Esophagus muscularis mucosa (tissue), 4 donors: Measurements from ENCODE around the gene RPLP1. TPM values are rescaled to one million over a fixed set of nuclear protein-coding genes. Genes with fewer than 3 reads are reported as not detected.
A peak's percentile ranks its signal among the peaks of the same experiment; 100 is the strongest.

Source experiments
- DNase-seq: peaks from one replicate; pipeline ENCODE4 v3.0.0-alpha.2; 2017; ENCODE audit errors: extremely low spot score
- H3K27ac ChIP-seq, 4 donors: fragments of 200-600 bp; sonication (generic); replicated peaks in 1 of 4; 1 replicate in 3 of 4; 2 replicates in 1 of 4; pipeline ENCODE4 v1.5.1; 2016 to 2019; ENCODE audit warnings: mild to moderate bottlenecking in 1 of 4
- H3K27me3 ChIP-seq, 4 donors: fragments of 200-600 bp; sonication (generic); one replicate each; pipeline versions ENCODE4 v1.5.1 to v1.6.0; 2016 to 2019
- H3K36me3 ChIP-seq, 4 donors: fragments of 200-600 bp; sonication (generic); one replicate each; pipeline ENCODE4 v1.5.1; 2016 to 2019
- H3K4me1 ChIP-seq, 4 donors: fragments of 200-600 bp; sonication (generic); one replicate each; pipeline ENCODE4 v1.5.1; 2016 to 2019
- H3K4me3 ChIP-seq, 4 donors: fragments of 200-600 bp; sonication (generic); 1 replicate in 2 of 4; 2 replicates in 2 of 4; pipeline ENCODE4 v1.5.1; 2016 to 2019; ENCODE audit warnings: mild to moderate bottlenecking in 4 of 4, moderate library complexity in 1 of 4
- H3K9me3 ChIP-seq, 4 donors: fragments of 200-600 bp; sonication (generic); 1 replicate in 3 of 4; 2 replicates in 1 of 4; pipeline ENCODE4 v1.5.1; 2016 to 2019
- EP300 ChIP-seq: sonication (generic); formaldehyde crosslinking; IDR thresholded peaks from one replicate; pipeline ENCODE4 v1.6.1; 2017; ENCODE audit warnings: antibody characterized with exemption
- POLR2A ChIP-seq: fragments of 450-650 bp; IDR thresholded peaks from one replicate; pipeline ENCODE4 v1.6.1; 2017; ENCODE audit warnings: antibody characterized with exemption, moderate library complexity, mild to moderate bottlenecking, low read depth
- POLR2AphosphoS5 ChIP-seq, 2 donors: sonication (generic); formaldehyde crosslinking; IDR thresholded peaks; one replicate each; pipeline ENCODE4 v1.6.1; 2017; ENCODE audit warnings: antibody characterized with exemption in 2 of 2
- WGBS: methylation state at CpG from one replicate; pipeline ENCODE4 v1.1.5; 2018; 5-methylcytosine and 5-hydroxymethylcytosine counted together
- intact Hi-C: fragments of 100-400 bp; cut with DNase I; formaldehyde crosslinking; loops from one replicate; pipeline ENCODE4 v1.15.1; 2023
- total RNA-seq, 4 donors: library from RNA; depleted of rRNA; stranded (reverse); fragments of >200 nt; gene quantifications; one replicate each; pipeline versions ENCODE4 v1.1.0 to v1.2.1, GENCODE V29; 2016
- TF ChIP-seq, protein P1 (sequence below), 3 experiments: fragments of 200-600 bp in 2 of 3; fragments of 450-650 bp in 1 of 3; sonication (generic) in 2 of 3; IDR thresholded peaks; one replicate each; pipeline ENCODE4 v1.5.1; 2017 to 2019; ENCODE audit warnings: antibody characterized with exemption in 3 of 3, mild to moderate bottlenecking in 2 of 3, moderate library complexity in 1 of 3

The RPLP1 gene
- total RNA-seq, 4 donors from 2014 or later: 460 to 623 (median 514) TPM

DNA sequence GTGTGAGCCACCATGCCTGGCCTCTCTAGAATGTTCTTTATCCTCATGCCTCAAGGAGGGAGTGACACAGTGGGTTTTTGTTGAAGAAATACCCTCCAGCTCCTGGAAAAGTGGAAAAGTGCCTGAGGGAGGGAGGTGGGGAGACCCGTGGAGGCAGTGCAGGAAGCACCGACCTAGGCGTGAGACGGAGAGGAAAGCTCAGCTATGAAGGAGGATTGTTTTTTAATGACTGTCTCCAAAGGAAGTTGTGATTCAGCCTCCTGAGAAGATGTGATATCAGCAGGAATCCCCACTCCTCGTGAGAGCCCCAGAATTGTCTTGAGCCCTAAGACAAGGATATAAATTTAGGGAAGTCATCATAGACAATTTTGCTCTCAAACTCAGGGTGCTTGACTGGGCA, 21.7 kb downstream of the RPLP1 start:
- DNase-seq: no peak
- WGBS: 68% methylated on average over 5 of the region's 5 CpGs
- no peak overlapping the region for H3K4me3 ChIP-seq
- peaks cover 0 to 3% (median 0%) of the 10 kb centered on the region in 4 donors for H3K27me3 ChIP-seq
- TF ChIP-seq POLR2A (no peak), POLR2AphosphoS5 (IDR thresholded peaks at IDR 0.05) (no peak), EP300 (no peak)
- H3K4me1 ChIP-seq: peaks cover 0 to 10% (median 3%) of the 10 kb centered on the region in 4 donors
- no peaks in the 10 kb centered on the region for H3K36me3 ChIP-seq
- no peak overlapping the region for H3K27ac ChIP-seq
- intact Hi-C loops: loop anchor here (2.0 to 10.0 kb wide), 2 partner anchors 891 to 1015 kb away; no protein-coding TSS in a partner anchor
- H3K9me3 ChIP-seq: no peaks in the 10 kb centered on the region

DNA sequence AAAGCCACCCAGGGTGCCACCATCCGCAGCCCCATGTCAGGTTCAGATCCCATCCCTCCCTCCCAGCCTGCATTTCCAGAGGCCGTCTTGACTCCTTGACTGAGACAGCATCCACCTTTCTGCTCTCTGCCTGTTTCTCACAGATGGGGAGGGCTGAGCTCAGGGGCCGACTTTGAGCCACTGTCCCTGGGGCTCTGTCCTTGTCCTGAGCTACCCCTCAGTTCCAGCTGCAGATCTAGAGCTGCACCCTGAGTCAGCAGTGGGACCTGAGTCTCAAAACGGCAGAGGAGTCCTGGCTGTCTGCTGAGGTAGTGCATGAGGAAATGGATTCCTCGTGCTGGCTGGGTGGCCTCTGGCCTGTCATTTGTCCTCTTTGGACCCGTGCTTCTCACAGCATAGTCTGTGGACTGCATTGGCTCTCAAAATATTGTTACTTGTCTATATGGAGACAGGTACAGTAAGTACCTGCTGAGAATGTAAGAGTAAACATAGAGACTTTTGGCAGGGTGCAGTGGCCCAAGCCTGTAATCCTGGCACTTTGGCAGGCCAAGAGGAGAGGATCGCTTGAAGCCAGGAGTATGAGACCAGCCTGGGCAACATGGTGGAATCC, 22.3 kb downstream of the RPLP1 start:
- Histone ChIP-seq H3K4me1 (peaks cover 0 to 10% (median 3%) of the 10 kb centered on the region in 4 donors), H3K9me3 (no peaks in the 10 kb centered on the region), H3K27me3 (peaks cover 0 to 3% (median 0%) of the 10 kb centered on the region in 4 donors), H3K4me3 (no peak overlapping the region), H3K27ac (no peak overlapping the region), H3K36me3 (no peaks in the 10 kb centered on the region)
- DNase-seq: no peak
- 78% methylated on average over 7 of the region's 7 CpGs for WGBS
- TF ChIP-seq POLR2AphosphoS5 (IDR thresholded peaks at IDR 0.05) (no peak), POLR2A (no peak), EP300 (no peak)
- intact Hi-C loops: loop anchor here (2.0 to 10.0 kb wide), 2 partner anchors 890 to 1014 kb away; no protein-coding TSS in a partner anchor

DNA sequence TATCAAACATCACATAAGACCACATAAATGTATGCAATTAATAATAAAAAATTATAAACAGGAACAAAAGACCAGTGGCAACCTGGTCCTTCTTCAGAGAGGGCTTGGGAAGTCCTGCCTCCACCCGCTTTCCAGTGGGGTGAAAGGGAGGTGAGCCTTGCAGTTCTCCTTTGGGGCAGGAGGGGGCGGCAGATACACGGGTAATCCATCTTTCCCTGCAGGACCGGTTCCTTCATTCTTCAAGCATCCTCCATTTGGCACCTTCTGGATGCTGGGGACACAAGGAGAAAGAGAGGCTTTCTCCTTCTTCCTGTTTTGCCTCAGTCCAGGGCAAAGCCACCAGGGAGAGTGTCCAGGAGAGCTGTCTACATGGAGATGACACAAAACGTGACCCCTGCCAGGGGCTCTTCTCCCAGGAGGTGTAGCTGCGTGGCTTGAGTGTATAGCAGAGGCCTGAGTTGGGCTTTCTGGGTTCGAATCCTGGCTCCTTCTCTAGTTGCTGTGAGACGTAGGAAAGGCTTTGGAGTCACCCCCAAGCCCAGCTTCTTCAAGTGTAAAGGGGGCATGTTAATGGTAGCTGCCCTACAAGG, 23.2 kb downstream of the RPLP1 start:
- peaks cover 0 to 3% (median 0%) of the 10 kb centered on the region in 4 donors for H3K27me3 ChIP-seq
- TF ChIP-seq EP300: no peak
- TF ChIP-seq, protein P1, sequence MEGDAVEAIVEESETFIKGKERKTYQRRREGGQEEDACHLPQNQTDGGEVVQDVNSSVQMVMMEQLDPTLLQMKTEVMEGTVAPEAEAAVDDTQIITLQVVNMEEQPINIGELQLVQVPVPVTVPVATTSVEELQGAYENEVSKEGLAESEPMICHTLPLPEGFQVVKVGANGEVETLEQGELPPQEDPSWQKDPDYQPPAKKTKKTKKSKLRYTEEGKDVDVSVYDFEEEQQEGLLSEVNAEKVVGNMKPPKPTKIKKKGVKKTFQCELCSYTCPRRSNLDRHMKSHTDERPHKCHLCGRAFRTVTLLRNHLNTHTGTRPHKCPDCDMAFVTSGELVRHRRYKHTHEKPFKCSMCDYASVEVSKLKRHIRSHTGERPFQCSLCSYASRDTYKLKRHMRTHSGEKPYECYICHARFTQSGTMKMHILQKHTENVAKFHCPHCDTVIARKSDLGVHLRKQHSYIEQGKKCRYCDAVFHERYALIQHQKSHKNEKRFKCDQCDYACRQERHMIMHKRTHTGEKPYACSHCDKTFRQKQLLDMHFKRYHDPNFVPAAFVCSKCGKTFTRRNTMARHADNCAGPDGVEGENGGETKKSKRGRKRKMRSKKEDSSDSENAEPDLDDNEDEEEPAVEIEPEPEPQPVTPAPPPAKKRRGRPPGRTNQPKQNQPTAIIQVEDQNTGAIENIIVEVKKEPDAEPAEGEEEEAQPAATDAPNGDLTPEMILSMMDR (IDR thresholded peaks at IDR 0.05): peak; percentile 86 to 94 (median 91)
- peak in 1 of 2 donors; percentile 9 for TF ChIP-seq POLR2AphosphoS5 (IDR thresholded peaks at IDR 0.05)
- no peak for TF ChIP-seq POLR2A
- H3K36me3 ChIP-seq: no peaks in the 10 kb centered on the region
- intact Hi-C loops: loop anchor here (2.0 to 10.0 kb wide), 2 partner anchors 889 to 1013 kb away; no protein-coding TSS in a partner anchor
- H3K9me3 ChIP-seq: no peaks in the 10 kb centered on the region
- DNase-seq: no peak
- no peak overlapping the region for H3K4me3 ChIP-seq
- no peak overlapping the region for H3K27ac ChIP-seq
- H3K4me1 ChIP-seq: peaks cover 0 to 10% (median 3%) of the 10 kb centered on the region in 4 donors
- WGBS: 36% methylated on average over 8 of the region's 8 CpGs

DNA sequence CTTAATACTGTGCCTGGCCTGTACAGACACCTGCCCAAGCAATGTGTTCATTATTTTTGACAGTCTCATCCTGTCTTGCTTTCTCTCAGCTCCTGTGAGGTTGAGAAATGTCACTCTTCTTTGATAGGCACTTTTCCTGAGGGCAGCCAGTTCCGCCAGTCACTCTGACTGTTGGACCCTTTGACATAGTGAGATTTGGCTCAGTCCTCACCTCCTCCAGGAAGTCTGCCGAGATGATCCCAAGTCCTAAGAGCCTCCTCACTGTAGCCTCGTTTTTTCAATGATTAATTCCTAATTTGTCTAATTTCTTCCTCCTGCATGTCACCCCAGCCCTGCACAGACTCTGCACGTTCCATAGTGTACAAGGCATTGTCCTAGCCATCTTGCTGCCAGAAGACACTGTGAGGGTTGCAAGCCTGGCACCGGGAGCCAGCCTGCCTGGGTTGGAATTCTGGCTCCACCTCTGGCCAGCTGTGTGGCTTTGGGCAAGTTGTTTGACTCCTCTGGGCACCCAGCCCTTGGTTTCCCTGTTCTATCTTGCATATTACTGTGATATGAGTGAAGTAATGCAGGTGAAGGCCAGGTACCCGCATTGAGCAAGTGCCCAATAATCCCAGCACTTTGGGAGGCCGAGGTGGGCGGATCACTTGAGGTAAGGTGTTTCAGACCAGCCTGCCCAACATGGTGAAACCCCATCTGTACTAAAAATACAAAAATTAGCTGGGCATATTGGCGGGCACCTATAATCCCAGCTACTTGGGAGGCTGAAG, 24.3 kb downstream of the RPLP1 start:
- TF ChIP-seq POLR2A: no peak
- TF ChIP-seq EP300: no peak
- TF ChIP-seq POLR2AphosphoS5 (IDR thresholded peaks at IDR 0.05): no peak
- TF ChIP-seq, protein P1 (IDR thresholded peaks at IDR 0.05): no peak
- Histone ChIP-seq H3K27me3 (peaks cover 0 to 3% (median 0%) of the 10 kb centered on the region in 4 donors), H3K27ac (no peak overlapping the region), H3K4me3 (no peak overlapping the region), H3K36me3 (no peaks in the 10 kb centered on the region), H3K9me3 (no peaks in the 10 kb centered on the region), H3K4me1 (peaks cover 0 to 10% (median 3%) of the 10 kb centered on the region in 4 donors)
- intact Hi-C loops: loop anchor here (10.0 kb wide), 1 partner anchor 888 kb away; no protein-coding TSS in a partner anchor
- 83% methylated on average over 8 of the region's 9 CpGs for WGBS
- DNase-seq: no peak

DNA sequence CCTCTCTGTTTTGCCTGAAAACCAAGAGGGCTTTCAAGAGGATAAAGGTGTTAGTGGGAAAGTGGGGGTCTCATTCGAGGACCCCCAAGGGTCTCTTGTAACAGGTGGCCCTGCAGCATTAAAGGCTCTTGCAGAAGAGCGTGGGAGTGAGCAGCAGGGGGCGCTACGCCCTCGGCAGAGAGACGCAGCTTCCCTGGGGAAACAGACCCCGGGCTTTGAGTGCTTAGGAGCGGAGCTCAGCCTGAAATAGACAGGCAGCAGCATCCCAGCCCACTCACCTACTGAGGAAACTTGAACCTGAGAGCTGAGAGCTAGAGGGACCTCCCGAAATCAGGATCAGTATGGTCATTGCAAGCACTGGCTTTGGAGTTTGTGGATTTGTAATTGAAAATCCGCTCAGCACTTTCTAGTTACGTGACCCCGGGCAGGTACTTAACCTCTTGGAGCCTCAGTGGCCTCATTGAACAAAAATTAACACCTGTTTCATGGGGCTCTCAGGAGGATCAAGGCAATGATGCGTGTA, 25.7 kb downstream of the RPLP1 start:
- TF ChIP-seq, protein P1 (IDR thresholded peaks at IDR 0.05): peak; percentile 58 to 77 (median 72)
- no peak for TF ChIP-seq EP300
- Histone ChIP-seq H3K27me3 (peaks cover 0 to 3% (median 0%) of the 10 kb centered on the region in 4 donors), H3K36me3 (no peaks in the 10 kb centered on the region), H3K9me3 (no peaks in the 10 kb centered on the region), H3K27ac (no peak overlapping the region), H3K4me1 (peaks cover 0 to 10% (median 3%) of the 10 kb centered on the region in 4 donors), H3K4me3 (no peak overlapping the region)
- intact Hi-C loops: loop anchor here (10.0 kb wide), 1 partner anchor 886 kb away; no protein-coding TSS in a partner anchor
- no peak for DNase-seq
- 42% methylated on average over 10 of the region's 13 CpGs for WGBS
